ENCODE measurements around the gene AOPEP. TPM values are rescaled to one million over a fixed set of nuclear protein-coding genes. Genes with fewer than 3 reads are reported as not detected.

AOPEP gene
- total and polyA plus RNA-seq, 2 donors (not counting 1 experiment from before 2014, with no cell fraction given) = 66.1 to 94.1 TPM

DNA sequence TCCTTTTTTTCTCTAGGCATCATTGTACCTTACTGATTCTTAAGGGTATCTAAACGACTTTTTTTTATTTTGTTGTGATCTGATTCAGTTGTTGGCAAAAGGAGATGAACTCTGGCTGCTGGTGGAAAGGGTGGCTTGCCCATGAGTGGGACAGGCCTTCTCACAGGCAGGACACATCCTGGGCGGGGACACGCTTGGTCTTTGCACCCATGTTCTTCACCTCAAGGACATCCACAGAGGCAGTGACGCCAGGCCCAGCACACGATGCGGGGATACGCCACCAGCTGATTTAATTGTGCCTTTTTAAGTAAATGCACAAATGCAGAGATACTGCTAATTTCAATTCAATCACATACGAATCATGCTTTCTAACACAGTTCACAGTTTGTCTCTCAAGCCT is 383.0 kb downstream of the AOPEP start:
- H3K36me3 ChIP-seq (ENCODE audit: control insufficient read depth, insufficient read depth, low read length) = peaks cover 12% of the 10 kb centered on the region
- no peaks in the 10 kb centered on the region for H3K79me2 ChIP-seq (ENCODE audit: control insufficient read depth, insufficient read depth, low read length)
- H3K9me3 ChIP-seq (ENCODE audit: control insufficient read depth, insufficient read depth, low read depth, low read length) = no peaks in the 10 kb centered on the region
- no peak overlapping the region for H3K4me3 ChIP-seq (replicated peaks in 1 of 4; ENCODE audit: control extremely low read depth in 1 of 4, insufficient read depth in 1 of 4, low read depth in 3 of 4, low read length in 4 of 4)
- no peak overlapping the region for H3K9ac ChIP-seq (ENCODE audit: insufficient read depth, low read length)
- no peaks in the 10 kb centered on the region for H3K27me3 ChIP-seq (ENCODE audit: control insufficient read depth, insufficient read depth, low read length)
- DNase-seq (ENCODE audit: low read depth in 2 of 2) = no peak
- TF ChIP-seq EZH2 (IDR thresholded peaks at IDR 0.05; ENCODE audit: low read length, missing control alignments) = no peak
- TF ChIP-seq, protein P1, sequence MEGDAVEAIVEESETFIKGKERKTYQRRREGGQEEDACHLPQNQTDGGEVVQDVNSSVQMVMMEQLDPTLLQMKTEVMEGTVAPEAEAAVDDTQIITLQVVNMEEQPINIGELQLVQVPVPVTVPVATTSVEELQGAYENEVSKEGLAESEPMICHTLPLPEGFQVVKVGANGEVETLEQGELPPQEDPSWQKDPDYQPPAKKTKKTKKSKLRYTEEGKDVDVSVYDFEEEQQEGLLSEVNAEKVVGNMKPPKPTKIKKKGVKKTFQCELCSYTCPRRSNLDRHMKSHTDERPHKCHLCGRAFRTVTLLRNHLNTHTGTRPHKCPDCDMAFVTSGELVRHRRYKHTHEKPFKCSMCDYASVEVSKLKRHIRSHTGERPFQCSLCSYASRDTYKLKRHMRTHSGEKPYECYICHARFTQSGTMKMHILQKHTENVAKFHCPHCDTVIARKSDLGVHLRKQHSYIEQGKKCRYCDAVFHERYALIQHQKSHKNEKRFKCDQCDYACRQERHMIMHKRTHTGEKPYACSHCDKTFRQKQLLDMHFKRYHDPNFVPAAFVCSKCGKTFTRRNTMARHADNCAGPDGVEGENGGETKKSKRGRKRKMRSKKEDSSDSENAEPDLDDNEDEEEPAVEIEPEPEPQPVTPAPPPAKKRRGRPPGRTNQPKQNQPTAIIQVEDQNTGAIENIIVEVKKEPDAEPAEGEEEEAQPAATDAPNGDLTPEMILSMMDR (conservative IDR thresholded peaks at IDR 0.05 in 1 of 2, IDR thresholded peaks at IDR 0.05 in 1 of 2; ENCODE audit: low read depth in 1 of 2, low read length in 2 of 2) = no peak
- no peak overlapping the region for H3K27ac ChIP-seq (ENCODE audit: insufficient read depth, low read length)
- H3K4me2 ChIP-seq (ENCODE audit: extremely low read depth, insufficient read depth, low read length) = no peak overlapping the region
- H4K20me1 ChIP-seq (ENCODE audit: control insufficient read depth, extremely low read depth, insufficient read depth, low read length) = no peaks in the 10 kb centered on the region
- no peak overlapping the region for H2AFZ ChIP-seq (ENCODE audit: low read length)
- H3K4me1 ChIP-seq (ENCODE audit: control insufficient read depth, extremely low read depth, insufficient read depth, low read length) = peaks cover 2% of the 10 kb centered on the region

DNA sequence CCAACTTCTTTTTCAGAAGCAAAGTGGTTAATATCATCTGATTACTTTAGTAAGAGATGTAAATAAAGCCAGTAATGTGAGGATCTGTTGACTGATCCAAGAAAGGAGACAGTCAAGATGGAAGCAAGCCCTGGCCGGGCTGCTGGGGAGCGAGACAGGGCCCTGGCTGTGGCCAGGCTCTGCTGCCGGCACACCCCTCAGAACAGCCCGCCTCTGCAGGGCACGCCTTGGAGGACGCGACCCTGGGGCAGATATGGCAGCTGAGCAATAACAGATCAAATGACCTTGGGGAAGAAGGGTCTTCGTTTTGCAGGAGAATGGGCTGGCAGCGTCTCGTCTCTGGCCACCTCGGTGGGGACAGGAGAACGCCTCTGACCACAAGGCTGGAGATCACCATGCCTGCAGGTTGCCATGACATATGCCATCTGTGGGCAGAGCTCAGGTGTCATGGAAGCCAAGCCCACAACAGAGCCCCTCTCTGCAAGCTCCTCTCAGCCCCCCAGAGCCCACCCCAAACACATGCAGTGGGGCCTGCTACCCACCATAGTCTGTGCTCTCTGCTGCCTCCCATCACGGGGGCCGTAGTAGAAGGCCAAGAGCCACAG is 384.5 kb downstream of the AOPEP start:
- TF ChIP-seq, protein P1 (conservative IDR thresholded peaks at IDR 0.05 in 1 of 2, IDR thresholded peaks at IDR 0.05 in 1 of 2; ENCODE audit: low read depth in 1 of 2, low read length in 2 of 2) = no peak
- TF ChIP-seq EZH2 (IDR thresholded peaks at IDR 0.05; ENCODE audit: low read length, missing control alignments) = no peak
- H3K27me3 ChIP-seq (ENCODE audit: control insufficient read depth, insufficient read depth, low read length) = no peaks in the 10 kb centered on the region

DNA sequence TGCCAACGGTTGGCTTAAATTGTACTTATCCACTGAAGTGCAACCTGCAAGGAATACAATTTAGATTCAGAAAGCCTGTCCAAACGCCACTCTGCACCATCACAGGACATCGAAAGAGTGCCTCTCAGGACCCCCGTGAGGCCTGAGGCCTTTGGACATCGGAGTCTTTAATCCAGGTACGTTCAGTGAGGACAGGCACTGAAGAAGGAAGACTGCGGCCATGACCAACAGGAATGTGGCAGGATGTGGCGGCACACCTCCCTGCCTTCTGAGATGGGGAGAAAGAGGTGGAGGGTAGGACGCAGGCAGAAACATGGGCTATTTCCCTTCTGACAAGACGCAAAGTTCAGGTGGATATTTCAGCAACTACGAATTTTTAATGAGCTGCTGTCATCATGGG is 385.2 kb downstream of the AOPEP start:
- Histone ChIP-seq H3K4me3 (replicated peaks in 1 of 4; ENCODE audit: control extremely low read depth in 1 of 4, insufficient read depth in 1 of 4, low read depth in 3 of 4, low read length in 4 of 4) (no peak overlapping the region), H3K9ac (ENCODE audit: insufficient read depth, low read length) (no peak overlapping the region), H3K79me2 (ENCODE audit: control insufficient read depth, insufficient read depth, low read length) (no peaks in the 10 kb centered on the region), H3K27me3 (ENCODE audit: control insufficient read depth, insufficient read depth, low read length) (no peaks in the 10 kb centered on the region), H3K36me3 (ENCODE audit: control insufficient read depth, insufficient read depth, low read length) (peaks cover 12% of the 10 kb centered on the region), H4K20me1 (ENCODE audit: control insufficient read depth, extremely low read depth, insufficient read depth, low read length) (no peaks in the 10 kb centered on the region), H3K4me2 (ENCODE audit: extremely low read depth, insufficient read depth, low read length) (no peak overlapping the region), H3K4me1 (ENCODE audit: control insufficient read depth, extremely low read depth, insufficient read depth, low read length) (peaks cover 2% of the 10 kb centered on the region), H3K27ac (ENCODE audit: insufficient read depth, low read length) (no peak overlapping the region), H3K9me3 (ENCODE audit: control insufficient read depth, insufficient read depth, low read depth, low read length) (no peaks in the 10 kb centered on the region), H2AFZ (ENCODE audit: low read length) (no peak overlapping the region)
- TF ChIP-seq EZH2 (IDR thresholded peaks at IDR 0.05; ENCODE audit: low read length, missing control alignments) = no peak
- TF ChIP-seq, protein P1 (conservative IDR thresholded peaks at IDR 0.05 in 1 of 2, IDR thresholded peaks at IDR 0.05 in 1 of 2; ENCODE audit: low read depth in 1 of 2, low read length in 2 of 2) = no peak
- no peak for DNase-seq (ENCODE audit: low read depth in 2 of 2)

More for the DNA sequence above, 384.5 kb downstream of the AOPEP start:
- Histone ChIP-seq H3K9ac (ENCODE audit: insufficient read depth, low read length) (no peak overlapping the region), H3K4me1 (ENCODE audit: control insufficient read depth, extremely low read depth, insufficient read depth, low read length) (peaks cover 2% of the 10 kb centered on the region), H3K4me2 (ENCODE audit: extremely low read depth, insufficient read depth, low read length) (no peak overlapping the region), H3K4me3 (replicated peaks in 1 of 4; ENCODE audit: control extremely low read depth in 1 of 4, insufficient read depth in 1 of 4, low read depth in 3 of 4, low read length in 4 of 4) (no peak overlapping the region), H3K27ac (ENCODE audit: insufficient read depth, low read length) (no peak overlapping the region), H2AFZ (ENCODE audit: low read length) (no peak overlapping the region), H3K36me3 (ENCODE audit: control insufficient read depth, insufficient read depth, low read length) (peaks cover 12% of the 10 kb centered on the region), H4K20me1 (ENCODE audit: control insufficient read depth, extremely low read depth, insufficient read depth, low read length) (no peaks in the 10 kb centered on the region), H3K79me2 (ENCODE audit: control insufficient read depth, insufficient read depth, low read length) (no peaks in the 10 kb centered on the region), H3K9me3 (ENCODE audit: control insufficient read depth, insufficient read depth, low read depth, low read length) (no peaks in the 10 kb centered on the region)
- DNase-seq (ENCODE audit: low read depth in 2 of 2) = no peak
